Body of pancreas (tissue), 4 donors: ENCODE measurements around the gene RAB3B. TPM values are rescaled to one million over a fixed set of nuclear protein-coding genes. Genes with fewer than 3 reads are reported as not detected.

ENCODE experiments used
- ATAC-seq: fragments of 150-250 bp; one replicate; pipeline ENCODE4 v1.9.1; 2016
- DNase-seq, 4 donors: peaks; one replicate each; pipeline ENCODE4 v3.0.0-alpha.2; 2019
- H3K27ac ChIP-seq, 4 donors: fragments of 200-600 bp; sonication (generic); 1 replicate in 3 of 4; 2 replicates in 1 of 4; pipeline versions ENCODE4 v1.5.1 to v1.6.1; 2016 to 2019; ENCODE audit warnings: mild to moderate bottlenecking in 1 of 4, mixed read lengths in 1 of 4, moderate library complexity in 1 of 4
- H3K27me3 ChIP-seq, 2 donors: fragments of 200-600 bp; sonication (generic); one replicate each; pipeline ENCODE4 v1.6.0; 2016; ENCODE audit warnings: mild to moderate bottlenecking in 1 of 2
- H3K36me3 ChIP-seq, 2 donors: fragments of 200-600 bp; sonication (generic); replicated peaks in 1 of 2; 2 replicates each; pipeline ENCODE4 v1.5.1; 2016; ENCODE audit warnings: low read depth in 2 of 2; ENCODE audit not compliant: insufficient read depth in 1 of 2
- H3K4me1 ChIP-seq: fragments of 200-600 bp; sonication (generic); one replicate; pipeline ENCODE4 v1.6.0; 2016
- H3K4me3 ChIP-seq, 2 donors: fragments of 200-600 bp; sonication (generic); 1 replicate in 1 of 2; 2 replicates in 1 of 2; pipeline ENCODE4 v1.5.1; 2016 to 2019
- H3K9me3 ChIP-seq, 3 donors: fragments of 200-600 bp; sonication (generic); 1 replicate in 2 of 3; 2 replicates in 1 of 3; pipeline ENCODE4 v1.5.1; 2016
- POLR2A ChIP-seq, 3 donors: fragments of 450-650 bp; IDR thresholded peaks; one replicate each; pipeline ENCODE4 v1.6.1; 2016; ENCODE audit warnings: antibody characterized with exemption in 3 of 3, mild to moderate bottlenecking in 2 of 3
- WGBS, 2 donors: methylation state at CpG; one replicate each; pipeline ENCODE4 v1.1.5; 2017; 5-methylcytosine and 5-hydroxymethylcytosine counted together
- intact Hi-C: fragments of 100-400 bp; cut with DNase I; formaldehyde crosslinking; loops from one replicate; pipeline ENCODE4 v1.15.1; 2023
- total RNA-seq, 2 donors: library from RNA; depleted of rRNA; stranded (reverse); fragments of >200 nt; gene quantifications; one replicate each; pipeline ENCODE4 v1.1.0, GENCODE V29; 2016
- TF ChIP-seq, protein P1 (sequence below), 7 experiments: fragments of 450-650 bp in 4 of 7; fragments of 200-600 bp in 3 of 7; sonication (generic) in 3 of 7; IDR thresholded peaks; one replicate each; pipeline ENCODE4 v1.5.1; 2016 to 2019; ENCODE audit warnings: antibody characterized with exemption in 7 of 7

RAB3B gene
- total RNA-seq, 2 donors from 2014 or later = 1.3 to 2.9 TPM

DNA sequence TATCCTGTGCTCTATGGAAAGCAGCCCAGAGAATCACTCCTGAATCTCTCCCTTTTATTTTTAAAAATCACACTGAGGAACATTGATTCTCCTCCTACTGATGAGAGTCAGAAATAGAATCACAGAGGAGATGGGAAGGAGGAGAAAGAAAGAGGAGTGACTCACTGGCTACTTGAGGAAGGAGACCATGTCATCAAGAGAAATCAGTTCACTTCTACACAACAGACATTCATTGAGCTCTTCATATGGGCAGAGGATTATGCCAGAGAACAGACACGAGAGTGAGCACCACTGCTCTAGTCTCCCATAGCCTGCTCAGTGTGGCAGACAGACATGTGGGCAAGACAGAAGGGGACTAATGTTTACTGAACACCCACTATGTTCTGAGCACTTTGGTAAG lies 44.2 kb downstream of the RAB3B start:
- TF ChIP-seq POLR2A (IDR thresholded peaks at IDR 0.05) = no peak
- TF ChIP-seq, protein P1, sequence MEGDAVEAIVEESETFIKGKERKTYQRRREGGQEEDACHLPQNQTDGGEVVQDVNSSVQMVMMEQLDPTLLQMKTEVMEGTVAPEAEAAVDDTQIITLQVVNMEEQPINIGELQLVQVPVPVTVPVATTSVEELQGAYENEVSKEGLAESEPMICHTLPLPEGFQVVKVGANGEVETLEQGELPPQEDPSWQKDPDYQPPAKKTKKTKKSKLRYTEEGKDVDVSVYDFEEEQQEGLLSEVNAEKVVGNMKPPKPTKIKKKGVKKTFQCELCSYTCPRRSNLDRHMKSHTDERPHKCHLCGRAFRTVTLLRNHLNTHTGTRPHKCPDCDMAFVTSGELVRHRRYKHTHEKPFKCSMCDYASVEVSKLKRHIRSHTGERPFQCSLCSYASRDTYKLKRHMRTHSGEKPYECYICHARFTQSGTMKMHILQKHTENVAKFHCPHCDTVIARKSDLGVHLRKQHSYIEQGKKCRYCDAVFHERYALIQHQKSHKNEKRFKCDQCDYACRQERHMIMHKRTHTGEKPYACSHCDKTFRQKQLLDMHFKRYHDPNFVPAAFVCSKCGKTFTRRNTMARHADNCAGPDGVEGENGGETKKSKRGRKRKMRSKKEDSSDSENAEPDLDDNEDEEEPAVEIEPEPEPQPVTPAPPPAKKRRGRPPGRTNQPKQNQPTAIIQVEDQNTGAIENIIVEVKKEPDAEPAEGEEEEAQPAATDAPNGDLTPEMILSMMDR (IDR thresholded peaks at IDR 0.05) = no peak
- H3K9me3 ChIP-seq = peaks cover 0 to 7% (median 0%) of the 10 kb centered on the region in 3 donors
- DNase-seq (no peak), ATAC-seq (no peak)
- no peak overlapping the region for H3K4me3 ChIP-seq
- no peaks in the 10 kb centered on the region for H3K4me1 ChIP-seq
- WGBS, 2 donors = 73 to 100% methylated on average over 1 of the region's 1 CpG
- H3K27me3 ChIP-seq = no peaks in the 10 kb centered on the region
- intact Hi-C loops = no loop called here
- H3K36me3 ChIP-seq = no peaks in the 10 kb centered on the region
- no peak overlapping the region for H3K27ac ChIP-seq

- DNase-seq (no peak), ATAC-seq (no peak)
- Histone ChIP-seq H3K4me1 (no peaks in the 10 kb centered on the region), H3K36me3 (no peaks in the 10 kb centered on the region), H3K27ac (no peak overlapping the region), H3K27me3 (no peaks in the 10 kb centered on the region), H3K4me3 (no peak overlapping the region), H3K9me3 (peaks cover 0 to 13% (median 0%) of the 10 kb centered on the region in 3 donors)
- TF ChIP-seq, protein P1 (IDR thresholded peaks at IDR 0.05) = no peak
- no peak for TF ChIP-seq POLR2A (IDR thresholded peaks at IDR 0.05)
- intact Hi-C loops = no loop called here
Measured at GRCh38 chr1:51945591-51945990, 44.9 kb downstream of the RAB3B start.

- Histone ChIP-seq H3K4me1 (no peaks in the 10 kb centered on the region), H3K4me3 (no peak overlapping the region), H3K27me3 (no peaks in the 10 kb centered on the region), H3K9me3 (peaks cover 0 to 13% (median 0%) of the 10 kb centered on the region in 3 donors), H3K36me3 (no peaks in the 10 kb centered on the region), H3K27ac (no peak overlapping the region)
- TF ChIP-seq, protein P1 (IDR thresholded peaks at IDR 0.05) = no peak
- ATAC-seq = no peak
- intact Hi-C loops = no loop called here
- no peak for DNase-seq
- 83 to 97% methylated on average over 2 of the region's 2 CpGs for WGBS, 2 donors
Measured at GRCh38 chr1:51942281-51942680, 48.2 kb downstream of the RAB3B start.

- DNase-seq = no peak
- Histone ChIP-seq H3K36me3 (no peaks in the 10 kb centered on the region), H3K4me1 (no peaks in the 10 kb centered on the region), H3K27me3 (no peaks in the 10 kb centered on the region), H3K9me3 (peaks cover 0 to 13% (median 0%) of the 10 kb centered on the region in 3 donors), H3K4me3 (no peak overlapping the region), H3K27ac (no peak overlapping the region)
- intact Hi-C loops = no loop called here
- ATAC-seq = no peak
- TF ChIP-seq, protein P1 (IDR thresholded peaks at IDR 0.05) = no peak
- TF ChIP-seq POLR2A (IDR thresholded peaks at IDR 0.05) = no peak
Measured at GRCh38 chr1:51941528-51941927, 49.0 kb downstream of the RAB3B start.

GRCh38 chr1:51937112-51937511 lies 53.4 kb downstream of the RAB3B start:
- no peak for ATAC-seq
- Histone ChIP-seq H3K27ac (no peak overlapping the region), H3K9me3 (peaks cover 0 to 13% (median 0%) of the 10 kb centered on the region in 3 donors), H3K36me3 (no peaks in the 10 kb centered on the region), H3K27me3 (no peaks in the 10 kb centered on the region), H3K4me3 (no peak overlapping the region), H3K4me1 (no peaks in the 10 kb centered on the region)
- TF ChIP-seq, protein P1 (IDR thresholded peaks at IDR 0.05) = no peak
- TF ChIP-seq POLR2A (IDR thresholded peaks at IDR 0.05) = no peak
- DNase-seq = no peak
- intact Hi-C loops = no loop called here
- 83 to 92% methylated on average over 4 of the region's 4 CpGs for WGBS, 2 donors
